HEK293 (cell line): ENCODE data around the gene SLC39A7.

Experiments
- CTCF ChIA-PET: fragments of 350-600 bp; formaldehyde crosslinking; extraction: SDS; loops from one replicate; lab custom pipeline; 2021; ENCODE audit warnings: antibody characterized with exemption; lab: Yijun Ruan, JAX
- POLR2A ChIA-PET: fragments of 300-600 bp; formaldehyde crosslinking; extraction: SDS; loops from one replicate; lab custom pipeline; 2020; ENCODE audit warnings: antibody characterized with exemption, inconsistent platforms; lab: Yijun Ruan, JAX
- H3K27ac ChIP-seq: fragments of 200-500 bp; sonication (Bioruptor generic); 2 replicates; pipeline ENCODE4 v1.5.1; 2014; ENCODE audit warnings: low read depth, low read length, control low read depth, inconsistent platforms; ENCODE audit errors: extremely low read depth
- H3K36me3 ChIP-seq, 2 experiments: fragments of 200-500 bp in 1 of 2; sonication (Bioruptor generic) in 1 of 2; 1 replicate in 1 of 2; 2 replicates in 1 of 2; pipeline ENCODE4 v1.5.1; 2014 to 2017; ENCODE audit warnings: inconsistent platforms in 2 of 2, low read length in 2 of 2; ENCODE audit not compliant: control insufficient read depth in 2 of 2, insufficient read depth in 1 of 2
- H3K4me1 ChIP-seq: fragments of 200-500 bp; sonication (Bioruptor generic); 2 replicates; pipeline ENCODE4 v1.5.1; 2014; ENCODE audit warnings: mild to moderate bottlenecking, low read length, inconsistent platforms; ENCODE audit not compliant: control insufficient read depth, insufficient read depth
- H3K4me3 ChIP-seq: 2 replicates; pipeline ENCODE4 v1.5.1; 2011; ENCODE audit warnings: low read depth, mild to moderate bottlenecking, control low read depth, low read length, moderate library complexity
- H3K9me3 ChIP-seq: fragments of 200-500 bp; sonication (Bioruptor generic); 2 replicates; pipeline ENCODE4 v1.5.1; 2014; ENCODE audit warnings: low read depth, low read length, inconsistent platforms; ENCODE audit not compliant: control insufficient read depth, insufficient read depth
- EGR2 ChIP-seq: fragments of 450-650 bp; formaldehyde crosslinking; IDR thresholded peaks from 2 replicates; pipeline ENCODE4 v1.5.1; 2016; ENCODE audit warnings: low read depth, missing biosample characterization, missing genetic modification characterization
- KLF9 ChIP-seq: fragments of 450-650 bp; formaldehyde crosslinking; IDR thresholded peaks from 2 replicates; pipeline ENCODE4 v1.5.1; 2016; ENCODE audit warnings: missing biosample characterization, missing genetic modification characterization, low read depth
- MEIS1 ChIP-seq: sonication (generic); formaldehyde crosslinking; IDR thresholded peaks from 2 replicates; pipeline ENCODE4 v1.8.1; 2022; ENCODE audit warnings: missing genetic modification reagents, mild to moderate bottlenecking, borderline replicate concordance
- PRDM1 ChIP-seq: fragments of 450-650 bp; formaldehyde crosslinking; IDR thresholded peaks from 2 replicates; pipeline ENCODE4; 2016; ENCODE audit warnings: missing biosample characterization, missing genetic modification characterization
- SP2 ChIP-seq: fragments of 450-650 bp; formaldehyde crosslinking; IDR thresholded peaks from 2 replicates; pipeline ENCODE4 v1.5.1; 2016; ENCODE audit warnings: missing biosample characterization, missing genetic modification characterization
- ZBTB7A ChIP-seq: fragments of 450-650 bp; formaldehyde crosslinking; IDR thresholded peaks from 2 replicates; pipeline ENCODE4 v1.5.1; 2016; ENCODE audit warnings: low read depth, missing biosample characterization, missing genetic modification characterization
- ZBTB8A ChIP-seq: fragments of 450-650 bp; formaldehyde crosslinking; IDR thresholded peaks from 2 replicates; pipeline ENCODE4 v1.5.1; 2016; ENCODE audit warnings: missing biosample characterization, missing genetic modification characterization
- ZFHX2 ChIP-seq: fragments of 450-650 bp; formaldehyde crosslinking; conservative IDR thresholded peaks from 2 replicates; pipeline ENCODE4 v1.5.1; 2016; ENCODE audit warnings: missing biosample characterization, missing genetic modification characterization
- ZFP3 ChIP-seq: fragments of 450-650 bp; formaldehyde crosslinking; IDR thresholded peaks from 2 replicates; pipeline ENCODE4 v1.5.1; 2016; ENCODE audit warnings: low read depth, missing biosample characterization, missing genetic modification characterization
- ZNF24 ChIP-seq: fragments of 450-650 bp; formaldehyde crosslinking; IDR thresholded peaks from 2 replicates; pipeline ENCODE4 v1.5.1; 2016; ENCODE audit warnings: missing biosample characterization, missing genetic modification characterization
- ZNF404 ChIP-seq: fragments of 450-650 bp; formaldehyde crosslinking; IDR thresholded peaks from 2 replicates; pipeline ENCODE4 v1.5.1; 2017; ENCODE audit warnings: missing biosample characterization, missing genetic modification characterization
- ZNF48 ChIP-seq: fragments of 450-650 bp; formaldehyde crosslinking; IDR thresholded peaks from 2 replicates; pipeline ENCODE4 v1.5.1; 2016; ENCODE audit warnings: missing biosample characterization, missing genetic modification characterization
- ZNF529 ChIP-seq: fragments of 450-650 bp; formaldehyde crosslinking; IDR thresholded peaks from 2 replicates; pipeline ENCODE4 v1.5.1; 2017; ENCODE audit warnings: missing genetic modification characterization, missing biosample characterization; ENCODE audit not compliant: insufficient replicate concordance
- ZNF530 ChIP-seq: fragments of 450-650 bp; formaldehyde crosslinking; IDR thresholded peaks from 2 replicates; pipeline ENCODE4 v1.5.1; 2016; ENCODE audit warnings: low read depth, missing biosample characterization, missing genetic modification characterization
- ZNF558 ChIP-seq: fragments of 450-650 bp; formaldehyde crosslinking; IDR thresholded peaks from 2 replicates; pipeline ENCODE4 v1.5.1; 2016; ENCODE audit warnings: missing biosample characterization, missing genetic modification characterization
- ZNF623 ChIP-seq: fragments of 450-650 bp; formaldehyde crosslinking; IDR thresholded peaks from 2 replicates; pipeline ENCODE4 v1.5.1; 2016; ENCODE audit warnings: missing biosample characterization, missing genetic modification characterization
- ZNF626 ChIP-seq: fragments of 450-650 bp; sonication (Bioruptor Pico); formaldehyde crosslinking; IDR thresholded peaks from 2 replicates; pipeline ENCODE4 v1.5.1; 2018; ENCODE audit warnings: missing biosample characterization, missing genetic modification characterization, inconsistent platforms
- ZSCAN23 ChIP-seq: fragments of 450-650 bp; formaldehyde crosslinking; IDR thresholded peaks from 2 replicates; pipeline ENCODE4 v1.5.1; 2016; ENCODE audit warnings: missing biosample characterization, missing genetic modification characterization
- TF ChIP-seq, protein P1 (sequence below): fragments of 450-650 bp; formaldehyde crosslinking; IDR thresholded peaks from 2 replicates; pipeline ENCODE4 v1.5.1; 2017; ENCODE audit warnings: missing biosample characterization, missing genetic modification characterization
- TF ChIP-seq, protein P2 (sequence below): fragments of 450-650 bp; formaldehyde crosslinking; IDR thresholded peaks from 2 replicates; pipeline ENCODE4 v1.5.1; 2017; ENCODE audit warnings: missing biosample characterization, missing genetic modification characterization
- TF ChIP-seq, protein P3 (sequence below): fragments of 450-650 bp; formaldehyde crosslinking; IDR thresholded peaks from 2 replicates; pipeline ENCODE4 v1.5.1; 2016; ENCODE audit warnings: missing biosample characterization, missing genetic modification characterization

SLC39A7 gene

DNA sequence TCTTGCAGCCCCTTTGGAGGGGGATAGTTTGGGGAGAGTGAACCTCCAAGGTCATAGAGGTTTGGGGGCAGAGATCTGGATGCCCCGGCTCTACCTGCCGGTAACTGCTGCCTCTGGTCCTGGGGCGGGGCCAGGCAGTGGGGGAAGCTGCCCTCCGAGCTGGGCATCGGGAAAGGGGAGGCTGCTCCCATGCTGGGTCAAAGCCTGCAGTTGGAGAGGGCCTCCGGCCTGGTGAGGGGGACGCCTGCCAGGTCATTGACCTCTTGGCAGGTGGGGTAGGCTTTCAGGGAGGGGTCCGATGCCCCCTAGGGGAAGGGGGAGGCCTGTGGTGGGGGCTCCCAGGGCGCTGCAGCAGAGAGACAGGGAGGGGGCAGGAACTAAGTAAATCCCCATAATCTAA lies 15.5 kb upstream of the SLC39A7 start:
- no peak overlapping the region for H3K27ac ChIP-seq
- H3K9me3 ChIP-seq = no peaks in the 10 kb centered on the region
- ChIA-PET POLR2A (no interaction called here), CTCF (no interaction called here)
- no peak for TF ChIP-seq ZNF558 (tag by site-specific recombination)
- no peak for TF ChIP-seq SP2 (tag by site-specific recombination)
- TF ChIP-seq KLF9 (tag by site-specific recombination) = no peak
- no peak for TF ChIP-seq PRDM1
- TF ChIP-seq ZNF48 (tag by site-specific recombination) = no peak
- TF ChIP-seq, protein P1, sequence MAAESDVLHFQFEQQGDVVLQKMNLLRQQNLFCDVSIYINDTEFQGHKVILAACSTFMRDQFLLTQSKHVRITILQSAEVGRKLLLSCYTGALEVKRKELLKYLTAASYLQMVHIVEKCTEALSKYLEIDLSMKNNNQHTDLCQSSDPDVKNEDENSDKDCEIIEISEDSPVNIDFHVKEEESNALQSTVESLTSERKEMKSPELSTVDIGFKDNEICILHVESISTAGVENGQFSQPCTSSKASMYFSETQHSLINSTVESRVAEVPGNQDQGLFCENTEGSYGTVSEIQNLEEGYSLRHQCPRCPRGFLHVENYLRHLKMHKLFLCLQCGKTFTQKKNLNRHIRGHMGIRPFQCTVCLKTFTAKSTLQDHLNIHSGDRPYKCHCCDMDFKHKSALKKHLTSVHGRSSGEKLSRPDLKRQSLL (tag by site-specific recombination) = no peak
- TF ChIP-seq ZNF24 (tag by site-specific recombination) = no peak
- TF ChIP-seq, protein P2, sequence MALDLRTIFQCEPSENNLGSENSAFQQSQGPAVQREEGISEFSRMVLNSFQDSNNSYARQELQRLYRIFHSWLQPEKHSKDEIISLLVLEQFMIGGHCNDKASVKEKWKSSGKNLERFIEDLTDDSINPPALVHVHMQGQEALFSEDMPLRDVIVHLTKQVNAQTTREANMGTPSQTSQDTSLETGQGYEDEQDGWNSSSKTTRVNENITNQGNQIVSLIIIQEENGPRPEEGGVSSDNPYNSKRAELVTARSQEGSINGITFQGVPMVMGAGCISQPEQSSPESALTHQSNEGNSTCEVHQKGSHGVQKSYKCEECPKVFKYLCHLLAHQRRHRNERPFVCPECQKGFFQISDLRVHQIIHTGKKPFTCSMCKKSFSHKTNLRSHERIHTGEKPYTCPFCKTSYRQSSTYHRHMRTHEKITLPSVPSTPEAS (tag by site-specific recombination) = no peak
- no peak for TF ChIP-seq MEIS1
- no peak for TF ChIP-seq ZNF623
- H3K4me1 ChIP-seq = no peaks in the 10 kb centered on the region
- no peak overlapping the region for H3K4me3 ChIP-seq
- H3K36me3 ChIP-seq = no peaks in the 10 kb centered on the region

DNA sequence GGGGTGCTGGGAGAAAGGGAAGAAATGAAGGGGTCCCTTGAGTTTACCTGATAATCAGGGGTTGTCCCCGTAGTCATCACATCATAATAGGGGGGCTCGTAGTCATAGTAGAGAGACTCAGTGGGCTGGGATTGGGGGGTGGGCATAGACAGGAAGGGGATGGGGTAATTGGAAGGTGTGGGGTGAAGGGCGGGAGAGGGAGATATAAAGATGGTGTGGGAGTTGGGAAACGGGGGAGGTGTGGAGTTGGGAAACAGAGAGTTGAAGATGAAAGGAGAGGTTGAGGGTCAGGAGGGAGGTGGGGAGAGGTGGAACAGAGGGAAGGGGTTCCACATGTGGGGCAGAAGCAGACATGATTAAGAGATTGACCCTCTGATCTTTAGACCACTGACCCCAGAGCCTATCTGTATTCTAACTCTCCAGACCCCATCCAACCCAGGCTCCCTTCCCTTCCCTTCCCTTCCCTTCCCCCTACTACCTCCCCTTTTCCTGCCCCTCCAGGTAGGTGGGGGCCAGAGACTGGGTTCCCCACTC lies 14.9 kb upstream of the SLC39A7 start:
- ChIA-PET CTCF (interaction anchor here (0.8 to 2.1 kb wide), 3 partner anchors 12 to 170 kb away, joined by 3 to 9 read pairs (median 4); no protein-coding TSS in a partner anchor), POLR2A (no interaction called here)
- TF ChIP-seq ZBTB8A (tag by site-specific recombination) (no peak), ZFP3 (tag by site-specific recombination) (no peak), ZNF529 (tag by site-specific recombination) (no peak), ZNF626 (tag by site-specific recombination) (no peak), ZFHX2 (peak; percentile 78), ZNF530 (tag by site-specific recombination) (no peak), ZSCAN23 (tag by site-specific recombination) (no peak), ZNF404 (tag by site-specific recombination) (no peak), ZBTB7A (tag by site-specific recombination) (no peak), EGR2 (tag by site-specific recombination) (peak; percentile 96)
- TF ChIP-seq, protein P3, sequence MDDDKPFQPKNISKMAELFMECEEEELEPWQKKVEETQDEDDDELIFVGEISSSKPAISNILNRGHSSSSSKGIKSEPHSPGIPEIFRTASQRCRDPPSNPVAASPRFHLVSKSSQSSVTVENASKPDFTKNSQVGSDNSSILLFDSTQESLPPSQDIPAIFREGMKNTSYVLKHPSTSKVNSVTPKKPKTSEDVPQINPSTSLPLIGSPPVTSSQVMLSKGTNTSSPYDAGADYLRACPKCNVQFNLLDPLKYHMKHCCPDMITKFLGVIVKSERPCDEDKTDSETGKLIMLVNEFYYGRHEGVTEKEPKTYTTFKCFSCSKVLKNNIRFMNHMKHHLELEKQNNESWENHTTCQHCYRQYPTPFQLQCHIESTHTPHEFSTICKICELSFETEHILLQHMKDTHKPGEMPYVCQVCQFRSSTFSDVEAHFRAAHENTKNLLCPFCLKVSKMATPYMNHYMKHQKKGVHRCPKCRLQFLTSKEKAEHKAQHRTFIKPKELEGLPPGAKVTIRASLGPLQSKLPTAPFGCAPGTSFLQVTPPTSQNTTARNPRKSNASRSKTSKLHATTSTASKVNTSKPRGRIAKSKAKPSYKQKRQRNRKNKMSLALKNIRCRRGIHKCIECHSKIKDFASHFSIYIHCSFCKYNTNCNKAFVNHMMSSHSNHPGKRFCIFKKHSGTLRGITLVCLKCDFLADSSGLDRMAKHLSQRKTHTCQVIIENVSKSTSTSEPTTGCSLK (tag by site-specific recombination) = no peak
- Histone ChIP-seq H3K4me1 (no peaks in the 10 kb centered on the region), H3K4me3 (no peak overlapping the region), H3K27ac (no peak overlapping the region), H3K9me3 (no peaks in the 10 kb centered on the region), H3K36me3 (no peaks in the 10 kb centered on the region)
